A549 treated with AZD2906 at 1 μM for 4 hours (cell line): ENCODE data around the gene C1QL2. TPM values are rescaled to one million over a fixed set of nuclear protein-coding genes. Genes with fewer than 3 reads are reported as not detected.

Source experiments
- total RNA-seq: library from RNA; stranded (reverse); fragments of 200-300 nt; extraction: Qiagen RNA extraction; gene quantifications from 5 replicates; pipeline ENCODE4 v1.2.3, GENCODE V29; 2022

The C1QL2 gene
- total RNA-seq, result 0.31 to 0.76 TPM (median 0.64 TPM) in 5 replicates

GRCh38 chr2:119158563-119159347, at the start of gene C1QL2:
Gene C1QL2, minus strand, starts transcription at chr2:119158751. Its CDS starts 482 bp downstream, at chr2:119158269.

Other genes starting within 250 kb of the C1QL2 start
- 0.06 to 0.21 TPM (median 0.16 TPM) in 4 of 5 replicates, not detected in the other for gene MARCO, start 216.6 kb downstream of the C1QL2 start, total RNA-seq
- 44.8 to 53.7 TPM (median 48.2 TPM) in 5 replicates for gene STEAP3, start 65.1 kb upstream of the C1QL2 start, total RNA-seq
- 10.6 to 12.8 TPM (median 11.3 TPM) in 5 replicates for gene C2orf76, start 208.1 kb upstream of the C1QL2 start, total RNA-seq
- 388 to 472 TPM (median 389 TPM) in 5 replicates for gene DBI, start 208.2 kb upstream of the C1QL2 start, total RNA-seq